GM06990 (cell line): ENCODE data around the gene SLC19A2.

ENCODE experiments used
- DNase-seq: peaks from one replicate; pipeline ENCODE4 v3.0.0-alpha.2; 2011; ENCODE audit not compliant: insufficient read length; ENCODE audit errors: extremely low read depth
- H3K27me3 ChIP-seq: replicated peaks from 2 replicates; pipeline ENCODE4 v1.6.0; 2011; ENCODE audit warnings: low read length; ENCODE audit not compliant: control insufficient read depth, insufficient read depth
- H3K36me3 ChIP-seq: 2 replicates; pipeline ENCODE4 v1.5.1; 2011; ENCODE audit warnings: low read length; ENCODE audit not compliant: control insufficient read depth, insufficient read depth
- H3K4me3 ChIP-seq: replicated peaks from 2 replicates; pipeline ENCODE4 v1.5.1; 2011; ENCODE audit warnings: low read depth, mild to moderate bottlenecking, control low read depth, low read length
- TF ChIP-seq, protein P1 (sequence below): IDR thresholded peaks from 2 replicates; pipeline ENCODE4 v1.5.1; 2011; ENCODE audit warnings: low read length, control low read depth, mild to moderate bottlenecking, inconsistent platforms; ENCODE audit not compliant: insufficient read depth, poor library complexity, severe bottlenecking

SLC19A2 gene

DNA sequence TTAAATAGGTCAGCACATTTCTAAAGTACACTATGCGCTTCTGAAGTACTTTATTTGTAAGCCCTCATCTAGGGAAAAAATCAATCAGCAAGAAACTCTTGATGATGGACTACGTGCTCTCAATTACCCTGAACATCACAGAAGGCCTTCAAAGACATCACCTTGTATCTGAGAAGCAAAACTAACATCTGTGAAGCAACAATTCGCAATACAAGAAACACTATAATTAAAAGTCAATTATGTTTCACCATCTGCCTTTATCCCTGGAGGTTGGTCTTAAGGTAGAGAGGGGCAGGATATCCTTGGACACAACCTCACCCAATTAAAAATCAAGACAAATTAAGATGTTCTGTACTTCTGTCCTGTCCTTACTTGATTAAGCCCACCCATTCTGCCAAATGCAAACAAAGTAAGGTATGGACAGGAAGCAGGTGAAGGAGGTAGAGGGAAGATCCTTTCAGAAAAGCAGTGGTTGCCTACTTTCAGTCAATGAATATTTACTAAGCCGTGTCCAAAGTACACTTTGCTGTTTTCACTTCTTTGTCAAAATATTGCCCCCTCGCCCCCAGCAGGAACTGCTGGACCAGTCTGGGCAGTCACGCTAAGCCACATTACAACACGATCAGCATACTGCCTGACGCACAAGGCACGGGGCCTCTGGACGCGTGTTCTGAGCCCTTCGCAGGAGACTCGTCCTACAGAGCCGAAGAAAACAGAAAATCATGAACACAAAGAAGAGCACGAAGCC is 887 bp downstream of the SLC19A2 start:
- peak overlapping the region; percentile 86 for H3K4me3 ChIP-seq
- no peak for DNase-seq
- TF ChIP-seq, protein P1, sequence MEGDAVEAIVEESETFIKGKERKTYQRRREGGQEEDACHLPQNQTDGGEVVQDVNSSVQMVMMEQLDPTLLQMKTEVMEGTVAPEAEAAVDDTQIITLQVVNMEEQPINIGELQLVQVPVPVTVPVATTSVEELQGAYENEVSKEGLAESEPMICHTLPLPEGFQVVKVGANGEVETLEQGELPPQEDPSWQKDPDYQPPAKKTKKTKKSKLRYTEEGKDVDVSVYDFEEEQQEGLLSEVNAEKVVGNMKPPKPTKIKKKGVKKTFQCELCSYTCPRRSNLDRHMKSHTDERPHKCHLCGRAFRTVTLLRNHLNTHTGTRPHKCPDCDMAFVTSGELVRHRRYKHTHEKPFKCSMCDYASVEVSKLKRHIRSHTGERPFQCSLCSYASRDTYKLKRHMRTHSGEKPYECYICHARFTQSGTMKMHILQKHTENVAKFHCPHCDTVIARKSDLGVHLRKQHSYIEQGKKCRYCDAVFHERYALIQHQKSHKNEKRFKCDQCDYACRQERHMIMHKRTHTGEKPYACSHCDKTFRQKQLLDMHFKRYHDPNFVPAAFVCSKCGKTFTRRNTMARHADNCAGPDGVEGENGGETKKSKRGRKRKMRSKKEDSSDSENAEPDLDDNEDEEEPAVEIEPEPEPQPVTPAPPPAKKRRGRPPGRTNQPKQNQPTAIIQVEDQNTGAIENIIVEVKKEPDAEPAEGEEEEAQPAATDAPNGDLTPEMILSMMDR = no peak

DNA sequence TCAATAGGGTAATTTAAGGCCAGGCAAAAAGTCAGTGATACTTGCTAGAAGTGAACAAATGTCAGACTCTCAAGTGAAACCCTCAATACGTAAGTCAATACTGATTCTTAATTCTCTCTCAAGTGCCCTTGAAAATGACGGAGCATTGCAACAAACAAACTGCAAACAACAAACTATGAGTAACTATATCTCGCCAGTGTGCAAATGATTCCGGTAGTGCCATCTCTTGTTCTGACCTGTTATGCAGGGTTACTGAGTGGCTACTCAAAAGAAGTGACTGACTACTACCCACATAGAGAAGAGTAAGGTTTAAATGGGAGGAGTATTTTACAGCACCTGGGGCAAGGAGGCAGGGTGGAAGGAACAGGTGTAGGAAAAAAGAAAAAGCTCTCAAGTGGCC is 1.6 kb downstream of the SLC19A2 start:
- TF ChIP-seq, protein P1 = no peak
- no peaks in the 10 kb centered on the region for H3K36me3 ChIP-seq
- H3K4me3 ChIP-seq = no peak overlapping the region
- no peaks in the 10 kb centered on the region for H3K27me3 ChIP-seq
- DNase-seq = no peak

More for the DNA sequence above, 887 bp downstream of the SLC19A2 start:
- no peaks in the 10 kb centered on the region for H3K36me3 ChIP-seq
- H3K27me3 ChIP-seq = no peaks in the 10 kb centered on the region

DNA sequence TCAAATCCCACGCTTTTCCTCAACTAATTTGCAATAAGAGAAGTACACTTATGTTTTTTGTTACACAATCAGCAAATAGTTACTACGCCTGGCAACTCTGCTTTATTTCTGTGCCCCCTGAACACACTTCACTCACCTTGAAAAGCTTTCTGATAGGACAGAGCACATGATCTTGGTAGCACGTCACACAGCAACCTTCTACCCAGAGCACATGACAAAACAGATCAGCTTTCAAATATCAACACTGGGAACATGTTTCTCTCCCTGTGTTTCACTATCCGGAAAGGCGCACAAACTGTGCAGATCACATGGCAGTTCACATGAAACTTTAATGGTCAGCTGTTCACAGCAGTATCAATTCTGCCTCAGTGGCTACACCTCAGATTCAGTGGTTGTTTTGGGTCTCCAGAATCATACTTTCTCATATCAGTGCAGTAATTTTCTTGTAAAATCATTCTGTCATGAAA is 2.2 kb downstream of the SLC19A2 start:
- Histone ChIP-seq H3K36me3 (no peaks in the 10 kb centered on the region), H3K4me3 (no peak overlapping the region), H3K27me3 (no peaks in the 10 kb centered on the region)
- TF ChIP-seq, protein P1 = no peak
- DNase-seq = no peak

DNA sequence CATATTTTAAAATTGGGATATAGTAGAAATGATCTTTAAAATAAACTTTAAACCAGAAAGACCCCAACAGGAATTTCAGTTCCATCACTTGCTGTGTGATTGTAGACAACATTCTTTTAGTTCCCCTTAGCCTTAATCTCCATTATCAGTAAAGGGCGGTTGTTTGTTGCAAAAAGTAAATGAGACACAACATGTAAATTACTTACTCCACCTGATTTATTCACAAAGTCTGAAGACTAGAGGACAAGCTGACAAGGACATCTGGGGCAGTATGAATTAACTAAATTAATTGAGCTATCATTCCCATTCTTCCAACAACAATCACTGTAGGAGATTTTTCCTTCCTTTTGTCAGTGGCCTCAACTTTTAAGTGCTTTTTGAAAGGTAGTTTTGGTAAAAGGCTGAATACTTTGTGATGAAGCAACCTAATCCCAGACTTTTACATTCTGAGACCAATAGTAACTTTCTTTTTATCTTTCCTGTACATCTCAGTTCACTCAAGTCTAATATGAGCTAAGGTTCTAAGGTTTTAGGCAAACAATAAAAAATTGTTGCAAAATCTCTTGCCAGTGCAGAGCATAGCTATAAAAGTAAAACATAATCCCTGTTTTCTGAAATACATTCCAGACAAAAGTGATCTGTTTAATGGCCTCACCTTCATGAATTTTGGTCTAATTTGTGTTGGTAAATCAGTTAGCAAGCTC is 6.2 kb downstream of the SLC19A2 start:
- Histone ChIP-seq H3K27me3 (no peaks in the 10 kb centered on the region), H3K36me3 (no peaks in the 10 kb centered on the region; the same call in 1 of the 2 replicates), H3K4me3 (no peak overlapping the region)
- no peak for DNase-seq
- TF ChIP-seq, protein P1 = no peak

DNA sequence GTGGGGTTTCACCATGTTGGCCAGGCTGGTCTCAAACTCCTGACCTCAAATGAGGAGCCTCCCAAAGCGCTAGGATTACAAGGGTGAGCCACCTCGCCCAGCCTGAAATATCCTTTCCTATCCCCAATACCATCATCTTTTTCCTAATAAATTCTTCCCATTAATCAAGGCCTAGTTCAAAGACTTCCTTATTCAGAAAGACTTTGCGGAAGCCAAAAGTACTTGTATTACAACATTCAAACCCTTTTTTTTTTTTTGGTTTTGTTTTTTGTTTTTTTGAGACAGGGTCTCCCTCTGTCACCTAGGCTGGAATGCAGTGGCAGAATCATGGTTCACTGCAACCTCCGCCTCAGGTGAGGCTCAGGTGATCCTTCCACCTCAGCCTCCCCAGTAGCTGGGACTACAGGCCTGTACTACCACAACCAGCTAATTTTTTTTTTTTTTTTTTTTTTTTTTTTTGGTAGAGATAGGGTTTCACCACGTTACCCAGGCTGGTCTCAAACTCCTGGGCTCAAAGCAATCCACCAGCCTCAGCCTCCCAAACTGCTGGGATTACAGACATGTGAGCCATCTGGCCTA is 7.6 kb downstream of the SLC19A2 start:
- Histone ChIP-seq H3K36me3 (no peaks in the 10 kb centered on the region; the same call in 1 of the 2 replicates), H3K27me3 (no peaks in the 10 kb centered on the region), H3K4me3 (no peak overlapping the region)
- DNase-seq = no peak
- TF ChIP-seq, protein P1 = no peak
